ENCODE results near the gene COL23A1.

The COL23A1 gene

GRCh38 chr5:178196986-178197385 lies 393.2 kb downstream of the COL23A1 start:
- TF ChIP-seq GATA1 (IDR thresholded peaks at IDR 0.05; ENCODE audit: low read depth, low read length): no peak
- TF ChIP-seq POLR2A (IDR thresholded peaks at IDR 0.05; ENCODE audit: low read length): no peak
- DNase-seq: peak in 1 of 2 experiments; percentile 38

DNA sequence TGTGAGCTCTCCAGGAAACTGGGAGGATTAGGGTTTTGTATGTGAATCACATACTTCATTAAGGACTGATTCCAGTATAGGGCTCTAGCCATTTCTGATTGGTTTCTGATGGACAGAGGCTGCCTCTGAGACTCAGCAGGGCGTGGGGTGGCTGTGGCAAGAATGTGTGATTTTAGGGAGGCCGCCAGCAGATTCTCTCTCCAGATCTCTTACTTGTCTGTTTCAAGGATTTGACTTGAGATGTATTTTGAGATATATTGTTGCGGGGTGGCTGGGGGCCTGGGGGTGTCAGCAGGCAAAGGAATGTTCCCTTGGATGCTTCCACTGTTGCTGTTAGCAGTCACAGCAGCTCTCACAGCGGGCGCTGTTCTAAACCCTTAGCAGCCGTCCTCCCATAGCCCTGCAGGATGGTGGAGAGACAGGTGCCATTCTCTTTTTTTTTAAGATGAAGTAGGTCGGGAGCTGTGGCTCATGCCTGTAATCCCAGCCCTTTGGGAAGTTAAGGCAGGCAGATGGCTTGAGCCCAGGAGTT lies 393.8 kb downstream of the COL23A1 start:
- TF ChIP-seq POLR2A (IDR thresholded peaks at IDR 0.05; ENCODE audit: low read length) (no peak), GATA1 (IDR thresholded peaks at IDR 0.05; ENCODE audit: low read depth, low read length) (no peak)
- DNase-seq: no peak

- DNase-seq: no peak
- TF ChIP-seq POLR2A (IDR thresholded peaks at IDR 0.05; ENCODE audit: low read length) (no peak), GATA1 (IDR thresholded peaks at IDR 0.05; ENCODE audit: low read depth, low read length) (no peak)
Observed at GRCh38 chr5:178194026-178194425, 396.2 kb downstream of the COL23A1 start.

- DNase-seq: no peak
- TF ChIP-seq POLR2A (IDR thresholded peaks at IDR 0.05; ENCODE audit: low read length) (no peak), GATA1 (IDR thresholded peaks at IDR 0.05; ENCODE audit: low read depth, low read length) (no peak)
Observed at GRCh38 chr5:178193251-178193809, 396.9 kb downstream of the COL23A1 start.

DNA sequence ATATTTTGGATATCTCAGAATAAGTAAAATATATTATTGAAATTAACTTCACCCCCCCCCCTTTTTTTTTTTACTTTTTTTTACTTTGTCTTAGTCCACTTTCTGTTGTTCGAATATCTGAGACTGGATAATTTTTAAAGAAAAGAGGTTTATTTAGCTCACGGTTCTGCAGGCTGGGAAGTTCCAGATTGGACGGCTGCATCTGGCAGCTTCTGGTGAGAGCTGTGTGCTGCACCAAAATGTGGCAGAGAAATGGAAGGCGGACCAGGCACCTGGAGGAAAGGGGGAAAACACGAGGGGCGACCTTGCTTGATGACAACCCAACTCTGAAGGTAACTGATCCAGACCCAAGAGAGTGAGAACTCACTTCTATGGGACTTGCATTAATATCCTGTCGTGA lies 397.4 kb downstream of the COL23A1 start:
- DNase-seq: no peak
- no peak for TF ChIP-seq GATA1 (IDR thresholded peaks at IDR 0.05; ENCODE audit: low read depth, low read length)
- no peak for TF ChIP-seq POLR2A (IDR thresholded peaks at IDR 0.05; ENCODE audit: low read length)

DNA sequence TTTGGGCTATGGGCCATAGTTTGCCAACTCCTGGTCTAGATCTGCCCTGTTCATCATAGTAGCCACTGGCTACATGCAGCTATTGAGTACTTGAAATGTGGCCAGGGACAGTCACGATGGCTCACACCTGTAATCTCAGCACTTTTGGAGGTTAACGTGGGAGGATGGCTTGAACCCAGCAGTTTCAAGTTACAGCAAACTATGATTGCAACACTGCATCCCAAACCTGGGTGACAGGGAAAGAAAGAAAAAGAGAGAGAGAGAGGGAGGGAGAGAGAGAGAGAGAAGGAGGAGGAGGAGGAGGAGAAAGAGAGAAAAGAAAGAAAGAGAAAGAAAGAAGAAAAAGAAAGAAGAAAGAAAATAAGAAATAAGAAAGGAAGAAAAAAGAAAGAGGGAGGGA lies 397.9 kb downstream of the COL23A1 start:
- DNase-seq: no peak
- TF ChIP-seq GATA1 (IDR thresholded peaks at IDR 0.05; ENCODE audit: low read depth, low read length) (no peak), POLR2A (IDR thresholded peaks at IDR 0.05; ENCODE audit: low read length) (no peak)

DNA sequence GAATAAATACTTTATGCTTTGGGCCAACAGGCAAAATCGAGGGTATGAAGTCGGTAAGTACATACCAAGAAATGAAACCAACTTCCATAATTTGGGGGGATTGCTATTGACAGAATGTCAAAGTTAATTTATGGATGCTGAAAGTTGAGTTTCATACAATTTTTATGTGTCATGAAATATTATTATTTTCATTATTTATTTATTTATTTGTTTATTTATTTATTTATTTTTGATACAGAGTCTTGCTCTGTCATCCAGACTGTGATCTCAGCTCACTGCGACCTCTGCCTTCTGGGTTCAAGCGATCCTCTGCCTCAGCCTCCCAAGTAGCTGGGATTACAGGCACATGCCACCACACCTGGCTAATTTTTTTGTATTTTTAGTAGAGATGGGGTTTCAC lies 398.5 kb downstream of the COL23A1 start:
- no peak for DNase-seq
- no peak for TF ChIP-seq GATA1 (IDR thresholded peaks at IDR 0.05; ENCODE audit: low read depth, low read length)
- no peak for TF ChIP-seq POLR2A (IDR thresholded peaks at IDR 0.05; ENCODE audit: low read length)

DNA sequence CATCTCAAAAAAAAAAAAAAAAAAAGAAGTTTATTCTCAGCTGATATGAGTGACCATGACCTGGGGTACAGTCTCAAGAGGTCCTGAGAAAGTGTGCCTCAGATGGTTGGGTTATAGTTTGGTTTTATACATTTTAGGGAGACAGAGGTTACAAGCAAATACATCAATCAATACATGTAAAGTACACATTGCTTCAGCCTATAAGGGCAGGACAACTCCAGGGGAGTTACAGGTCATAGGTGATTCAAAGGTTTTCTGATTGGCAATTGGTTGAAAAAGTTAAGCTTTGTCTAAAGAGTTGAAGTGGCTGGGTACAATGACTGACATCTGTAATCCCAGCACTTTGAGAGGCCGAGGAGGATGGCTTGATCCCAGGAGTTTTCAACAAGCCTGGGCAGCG lies 400.8 kb downstream of the COL23A1 start:
- TF ChIP-seq POLR2A (IDR thresholded peaks at IDR 0.05; ENCODE audit: low read length): no peak
- DNase-seq: no peak
